ENCODE measurements around the gene TSKU. TPM values are rescaled to one million over a fixed set of nuclear protein-coding genes. Genes with fewer than 3 reads are reported as not detected.

The TSKU gene
- total RNA-seq, 1 donor from 2014 or later: 7.1 TPM

DNA sequence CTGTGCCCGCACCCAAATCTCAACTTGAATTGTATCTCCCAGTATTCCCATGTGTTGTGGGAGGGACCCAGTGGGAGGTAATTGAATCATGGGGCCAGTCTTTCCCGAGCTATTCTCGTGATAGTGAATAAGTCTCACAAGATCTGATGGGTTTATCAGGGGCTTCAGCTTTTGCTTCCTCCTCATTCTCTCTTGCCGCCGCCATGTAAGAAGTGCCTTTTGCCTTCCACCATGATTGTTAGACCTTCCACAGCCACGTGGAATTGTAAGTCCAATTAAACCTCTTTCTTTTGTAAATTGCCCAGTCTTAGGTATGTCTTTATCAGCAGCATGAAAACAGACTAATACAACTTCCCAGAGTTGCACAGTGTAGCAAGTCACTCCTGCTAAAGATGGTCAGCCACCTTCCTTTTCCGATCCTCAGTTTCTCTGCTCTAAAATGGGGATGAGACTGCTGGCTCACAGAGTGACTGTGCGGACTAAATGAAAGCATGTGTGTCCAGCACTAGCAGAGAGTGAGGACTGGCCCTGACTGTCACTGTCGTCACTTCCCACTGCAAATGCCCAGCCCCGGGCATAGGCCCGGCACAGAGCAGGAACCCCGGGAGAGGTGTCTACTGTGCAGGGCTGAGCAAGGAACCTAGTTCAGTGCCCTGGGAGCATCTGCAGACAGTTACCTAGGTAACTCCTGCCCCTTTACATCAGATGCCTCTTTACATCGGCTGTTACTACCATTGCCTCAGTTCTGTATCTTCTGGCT lies 9.5 kb downstream of the TSKU start:
- H3K4me2 ChIP-seq: peak overlapping the region; percentile 72
- DNase-seq (ENCODE audit: low spot score): no peak
- peaks cover 7% of the 10 kb centered on the region for H3K27me3 Mint-ChIP-seq (ENCODE audit: insufficient read depth, low read depth)
- H3K9ac ChIP-seq: no peak overlapping the region
- peak overlapping the region; percentile 63 for H3K27ac ChIP-seq
- peak overlapping the region; percentile 62 for H3K4me3 Mint-ChIP-seq
- H3K79me2 ChIP-seq (ENCODE audit: low read depth): peaks cover 77% of the 10 kb centered on the region
- H3K9me3 Mint-ChIP-seq: peaks cover 19% of the 10 kb centered on the region
- no peaks in the 10 kb centered on the region for H3K27me3 ChIP-seq
- H3K4me1 Mint-ChIP-seq: peaks cover 44% of the 10 kb centered on the region
- H3K36me3 ChIP-seq: no peaks in the 10 kb centered on the region
- peaks cover 72% of the 10 kb centered on the region for H4K20me1 ChIP-seq (ENCODE audit: low read depth)
- peaks cover 33% of the 10 kb centered on the region for H3K36me3 Mint-ChIP-seq
- peak overlapping the region; percentile 64 for H3K27ac Mint-ChIP-seq
- H3K9me3 ChIP-seq (ENCODE audit: low read depth): no peaks in the 10 kb centered on the region
- TF ChIP-seq EZH2phosphoT487 (IDR thresholded peaks at IDR 0.05) (no peak), EZH2 (IDR thresholded peaks at IDR 0.05) (no peak)
- TF ChIP-seq, protein P1, sequence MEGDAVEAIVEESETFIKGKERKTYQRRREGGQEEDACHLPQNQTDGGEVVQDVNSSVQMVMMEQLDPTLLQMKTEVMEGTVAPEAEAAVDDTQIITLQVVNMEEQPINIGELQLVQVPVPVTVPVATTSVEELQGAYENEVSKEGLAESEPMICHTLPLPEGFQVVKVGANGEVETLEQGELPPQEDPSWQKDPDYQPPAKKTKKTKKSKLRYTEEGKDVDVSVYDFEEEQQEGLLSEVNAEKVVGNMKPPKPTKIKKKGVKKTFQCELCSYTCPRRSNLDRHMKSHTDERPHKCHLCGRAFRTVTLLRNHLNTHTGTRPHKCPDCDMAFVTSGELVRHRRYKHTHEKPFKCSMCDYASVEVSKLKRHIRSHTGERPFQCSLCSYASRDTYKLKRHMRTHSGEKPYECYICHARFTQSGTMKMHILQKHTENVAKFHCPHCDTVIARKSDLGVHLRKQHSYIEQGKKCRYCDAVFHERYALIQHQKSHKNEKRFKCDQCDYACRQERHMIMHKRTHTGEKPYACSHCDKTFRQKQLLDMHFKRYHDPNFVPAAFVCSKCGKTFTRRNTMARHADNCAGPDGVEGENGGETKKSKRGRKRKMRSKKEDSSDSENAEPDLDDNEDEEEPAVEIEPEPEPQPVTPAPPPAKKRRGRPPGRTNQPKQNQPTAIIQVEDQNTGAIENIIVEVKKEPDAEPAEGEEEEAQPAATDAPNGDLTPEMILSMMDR (IDR thresholded peaks at IDR 0.05): no peak
- H3K4me3 ChIP-seq: no peak overlapping the region
- H2AFZ ChIP-seq (replicated peaks): no peak overlapping the region
- H3F3A ChIP-seq (ENCODE audit: low read depth): peaks cover 23% of the 10 kb centered on the region
- peaks cover 26% of the 10 kb centered on the region for H3K4me1 ChIP-seq

DNA sequence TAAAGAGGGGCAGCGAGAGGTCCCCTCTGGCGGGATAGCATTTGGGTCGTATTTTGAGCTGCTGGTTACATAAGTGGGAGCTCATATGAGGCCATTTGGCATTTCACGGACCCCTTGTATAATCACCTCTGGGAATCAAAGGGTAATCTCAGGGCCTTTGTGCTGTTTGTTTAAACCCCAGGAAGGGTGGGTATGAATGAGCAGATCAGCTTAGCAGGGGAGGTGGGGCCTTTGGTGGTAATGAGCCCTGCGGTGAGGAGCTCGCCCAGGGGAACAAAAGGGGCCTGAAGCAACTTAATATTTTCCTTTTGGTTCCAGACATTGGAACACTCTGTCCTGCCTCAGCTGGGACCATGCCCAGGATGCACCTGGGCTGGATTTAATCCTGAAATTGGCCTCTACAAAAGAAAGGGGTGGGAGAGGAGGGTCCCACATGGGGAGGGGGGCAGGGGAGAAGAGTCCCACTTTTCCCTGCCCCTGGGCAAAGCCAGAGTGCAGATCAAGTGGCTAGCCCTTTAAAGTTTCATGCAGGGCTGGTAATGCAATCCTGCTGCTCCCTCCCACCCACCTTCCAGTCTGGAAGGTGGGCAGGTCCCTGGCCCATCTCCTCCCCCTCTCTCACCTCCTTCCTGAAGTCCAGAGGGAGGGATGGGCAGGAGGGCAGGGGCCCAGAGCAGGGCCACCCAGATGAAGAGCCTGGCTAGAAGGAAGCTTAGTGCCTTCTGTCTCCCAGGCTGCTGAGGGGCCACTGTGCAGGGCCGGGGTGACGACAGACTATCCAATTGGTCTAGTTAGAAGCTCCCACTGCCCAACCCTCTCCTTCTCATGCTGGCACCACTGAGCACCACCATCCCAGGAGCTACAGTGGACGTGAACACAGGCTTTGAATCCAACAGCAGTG lies 10.5 kb downstream of the TSKU start:
- peaks cover 19% of the 10 kb centered on the region for H3K9me3 Mint-ChIP-seq
- H3K4me1 Mint-ChIP-seq: peaks cover 38% of the 10 kb centered on the region
- H3K4me3 Mint-ChIP-seq: peak overlapping the region; percentile 58

More for the DNA sequence above, 10.5 kb downstream of the TSKU start:
- Histone ChIP-seq H3K9me3 (ENCODE audit: low read depth) (no peaks in the 10 kb centered on the region), H3K27ac (peak overlapping the region; percentile 63), H3K4me2 (peak overlapping the region; percentile 72), H3K4me1 (peaks cover 19% of the 10 kb centered on the region), H4K20me1 (ENCODE audit: low read depth) (peaks cover 72% of the 10 kb centered on the region), H3K27me3 (no peaks in the 10 kb centered on the region), H3K79me2 (ENCODE audit: low read depth) (peaks cover 67% of the 10 kb centered on the region), H3F3A (ENCODE audit: low read depth) (peaks cover 26% of the 10 kb centered on the region), H3K9ac (no peak overlapping the region), H3K4me3 (peak overlapping the region; percentile 28), H2AFZ (replicated peaks) (no peak overlapping the region), H3K36me3 (no peaks in the 10 kb centered on the region)
- peak; percentile 80 for DNase-seq (ENCODE audit: low spot score)
- Mint-ChIP-seq H3K27me3 (ENCODE audit: insufficient read depth, low read depth) (peaks cover 6% of the 10 kb centered on the region), H3K36me3 (peaks cover 37% of the 10 kb centered on the region), H3K27ac (peak overlapping the region; percentile 64)
- TF ChIP-seq EZH2phosphoT487 (IDR thresholded peaks at IDR 0.05) (peak; percentile 70), EZH2 (IDR thresholded peaks at IDR 0.05) (no peak)
- TF ChIP-seq, protein P1 (IDR thresholded peaks at IDR 0.05): no peak
